Measurements from ENCODE around the gene KRT73. TPM values are rescaled to one million over a fixed set of nuclear protein-coding genes. Genes with fewer than 3 reads are reported as not detected.

KRT73 gene
- total RNA-seq, 4 donors from 2014 or later: 0.15 TPM; not detected in 3

DNA sequence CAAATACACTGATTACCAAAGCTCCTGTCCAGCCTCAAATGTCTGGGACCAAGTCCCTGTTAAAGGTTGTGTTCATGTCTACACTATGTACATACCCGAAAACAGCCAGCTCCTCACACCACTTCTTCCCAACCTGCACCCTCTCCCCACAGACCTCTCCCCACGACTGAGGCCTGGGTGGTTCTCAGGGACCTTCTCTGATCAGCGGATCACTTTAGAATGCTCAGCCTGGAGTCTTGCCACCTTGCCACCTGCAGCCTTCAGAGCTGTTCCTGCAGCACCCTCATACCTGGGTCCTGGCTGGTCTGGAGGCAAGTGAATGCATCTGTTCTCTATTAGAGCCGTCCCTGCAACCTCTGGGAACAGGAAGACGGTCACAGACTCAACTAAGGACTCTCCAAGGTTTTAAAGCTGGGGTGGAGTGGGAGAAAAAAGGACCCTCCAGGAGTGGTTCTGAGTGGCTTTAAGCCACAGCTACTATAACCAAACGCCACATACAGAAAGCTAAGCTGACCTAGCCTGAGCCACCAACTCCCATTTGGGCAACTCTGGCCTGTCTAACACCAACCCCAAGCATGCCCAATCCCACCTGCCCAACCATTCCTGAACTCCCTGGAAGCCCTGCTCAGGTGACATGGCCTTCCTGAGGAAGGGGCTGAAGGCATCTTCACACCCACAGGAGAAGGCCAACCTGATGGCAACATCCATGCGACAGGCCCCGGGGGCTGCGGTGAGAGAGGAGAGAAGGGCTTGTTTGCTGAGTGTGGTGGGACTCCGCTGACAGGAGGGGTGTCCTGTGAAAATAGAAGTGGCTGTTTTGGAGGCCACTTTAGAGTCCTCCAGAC, 25.1 kb upstream of the KRT73 start:
- intact Hi-C loops (cut with DNase I): no loop called here
- H3K27ac ChIP-seq: no peak overlapping the region
- 89 to 94% methylated on average over 5 to 8 of the region's 10 CpGs for WGBS, 2 donors
- no peaks in the 10 kb centered on the region for H3K36me3 ChIP-seq
- H3K4me1 ChIP-seq: peaks cover 0 to 6% (median 0%) of the 10 kb centered on the region in 3 donors
- TF ChIP-seq POLR2A (IDR thresholded peaks at IDR 0.05): no peak
- TF ChIP-seq, protein P1, sequence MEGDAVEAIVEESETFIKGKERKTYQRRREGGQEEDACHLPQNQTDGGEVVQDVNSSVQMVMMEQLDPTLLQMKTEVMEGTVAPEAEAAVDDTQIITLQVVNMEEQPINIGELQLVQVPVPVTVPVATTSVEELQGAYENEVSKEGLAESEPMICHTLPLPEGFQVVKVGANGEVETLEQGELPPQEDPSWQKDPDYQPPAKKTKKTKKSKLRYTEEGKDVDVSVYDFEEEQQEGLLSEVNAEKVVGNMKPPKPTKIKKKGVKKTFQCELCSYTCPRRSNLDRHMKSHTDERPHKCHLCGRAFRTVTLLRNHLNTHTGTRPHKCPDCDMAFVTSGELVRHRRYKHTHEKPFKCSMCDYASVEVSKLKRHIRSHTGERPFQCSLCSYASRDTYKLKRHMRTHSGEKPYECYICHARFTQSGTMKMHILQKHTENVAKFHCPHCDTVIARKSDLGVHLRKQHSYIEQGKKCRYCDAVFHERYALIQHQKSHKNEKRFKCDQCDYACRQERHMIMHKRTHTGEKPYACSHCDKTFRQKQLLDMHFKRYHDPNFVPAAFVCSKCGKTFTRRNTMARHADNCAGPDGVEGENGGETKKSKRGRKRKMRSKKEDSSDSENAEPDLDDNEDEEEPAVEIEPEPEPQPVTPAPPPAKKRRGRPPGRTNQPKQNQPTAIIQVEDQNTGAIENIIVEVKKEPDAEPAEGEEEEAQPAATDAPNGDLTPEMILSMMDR (IDR thresholded peaks at IDR 0.05): no peak
- H3K4me3 ChIP-seq: no peak overlapping the region
- H3K27me3 ChIP-seq: peaks cover 0 to 24% (median 0%) of the 10 kb centered on the region in 4 donors
- DNase-seq: no peak
- H3K9me3 ChIP-seq: no peaks in the 10 kb centered on the region

DNA sequence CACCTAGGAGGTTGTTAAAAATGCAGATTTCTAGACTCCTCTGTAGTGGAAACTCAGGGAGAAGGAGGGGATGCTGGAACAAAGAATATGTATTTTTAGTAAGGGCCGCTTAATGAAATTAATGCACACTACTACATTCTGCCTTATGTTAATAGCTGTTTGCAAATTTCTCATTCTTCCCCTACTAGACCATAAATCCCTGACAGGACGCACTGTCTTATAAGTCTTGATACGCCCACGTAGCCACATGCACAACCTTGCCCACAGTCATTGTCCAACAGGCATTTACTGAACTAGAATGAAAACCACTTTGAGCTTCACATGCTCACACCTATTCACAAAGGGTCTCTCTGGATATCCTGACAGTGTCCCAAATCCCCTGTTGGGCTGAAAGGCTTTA, 23.1 kb upstream of the KRT73 start:
- DNase-seq: no peak
- H3K27me3 ChIP-seq: peaks cover 0 to 24% (median 0%) of the 10 kb centered on the region in 4 donors
- no peaks in the 10 kb centered on the region for H3K36me3 ChIP-seq
- H3K9me3 ChIP-seq: no peaks in the 10 kb centered on the region
- intact Hi-C loops (cut with DNase I): no loop called here
- TF ChIP-seq, protein P1 (IDR thresholded peaks at IDR 0.05): no peak
- no peak for TF ChIP-seq POLR2A (IDR thresholded peaks at IDR 0.05)
- WGBS, 2 donors: 46 to 52% methylated on average over 4 of the region's 4 CpGs
- no peak overlapping the region for H3K4me3 ChIP-seq
- no peak overlapping the region for H3K27ac ChIP-seq
- H3K4me1 ChIP-seq: peaks cover 0 to 8% (median 0%) of the 10 kb centered on the region in 3 donors

GRCh38 chr12:52637299-52637698, 18.9 kb upstream of the KRT73 start:
- WGBS, 2 donors: 79 to 93% methylated on average over 4 of the region's 4 CpGs
- Histone ChIP-seq H3K36me3 (no peaks in the 10 kb centered on the region), H3K27me3 (peaks cover 0 to 26% (median 0%) of the 10 kb centered on the region in 4 donors), H3K27ac (no peak overlapping the region), H3K4me3 (no peak overlapping the region), H3K9me3 (no peaks in the 10 kb centered on the region), H3K4me1 (peaks cover 0 to 15% (median 0%) of the 10 kb centered on the region in 3 donors)
- intact Hi-C loops (cut with DNase I): no loop called here
- DNase-seq: no peak
- no peak for TF ChIP-seq POLR2A (IDR thresholded peaks at IDR 0.05)
- TF ChIP-seq, protein P1 (IDR thresholded peaks at IDR 0.05): no peak

GRCh38 chr12:52636592-52637258, 18.4 kb upstream of the KRT73 start:
- peaks cover 0 to 15% (median 0%) of the 10 kb centered on the region in 3 donors for H3K4me1 ChIP-seq
- 56 to 61% methylated on average over 5 of the region's 5 CpGs for WGBS, 2 donors
- no peak overlapping the region for H3K4me3 ChIP-seq
- H3K27ac ChIP-seq: no peak overlapping the region
- no peaks in the 10 kb centered on the region for H3K9me3 ChIP-seq
- no peaks in the 10 kb centered on the region for H3K36me3 ChIP-seq
- no peak for DNase-seq
- intact Hi-C loops (cut with DNase I): no loop called here
- no peak for TF ChIP-seq POLR2A (IDR thresholded peaks at IDR 0.05)
- TF ChIP-seq, protein P1 (IDR thresholded peaks at IDR 0.05): no peak
- H3K27me3 ChIP-seq: peaks cover 0 to 20% (median 0%) of the 10 kb centered on the region in 4 donors

DNA sequence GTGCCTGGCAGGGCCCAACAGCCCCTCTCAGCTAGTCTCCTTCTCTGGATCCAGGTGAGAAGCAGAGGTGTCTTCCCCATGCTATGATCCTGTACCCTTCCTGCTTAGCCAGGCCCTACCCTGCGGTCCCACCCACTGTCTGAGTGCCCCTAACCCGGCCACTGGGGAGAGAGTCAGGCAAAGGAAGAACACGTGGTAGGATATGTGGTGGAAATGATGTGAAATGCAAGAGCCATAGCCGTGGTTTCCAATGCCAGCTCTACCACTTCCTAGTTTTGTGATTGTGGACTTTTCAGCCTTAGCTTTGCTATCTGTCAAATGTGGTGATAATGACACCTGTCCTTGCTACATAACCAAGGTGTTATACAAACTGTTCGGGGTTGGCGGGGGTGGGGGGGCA, 17.8 kb upstream of the KRT73 start:
- Histone ChIP-seq H3K4me3 (no peak overlapping the region), H3K27me3 (peaks cover 0 to 20% (median 0%) of the 10 kb centered on the region in 4 donors), H3K9me3 (no peaks in the 10 kb centered on the region), H3K27ac (no peak overlapping the region), H3K36me3 (no peaks in the 10 kb centered on the region), H3K4me1 (peaks cover 0 to 15% (median 0%) of the 10 kb centered on the region in 3 donors)
- no peak for DNase-seq
- 48 to 69% methylated on average over 3 to 4 of the region's 6 CpGs for WGBS, 2 donors
- intact Hi-C loops (cut with DNase I): no loop called here
- no peak for TF ChIP-seq POLR2A (IDR thresholded peaks at IDR 0.05)
- TF ChIP-seq, protein P1 (IDR thresholded peaks at IDR 0.05): no peak
